Lower leg skin (tissue), 3 donors: ENCODE measurements around the gene SPATA19.

ENCODE experiments used
- POLR2A ChIP-seq, 2 donors: fragments of 450-650 bp; IDR thresholded peaks; one replicate each; pipeline ENCODE4 v1.6.1; 2016 to 2017; ENCODE audit warnings: antibody characterized with exemption in 2 of 2, mild to moderate bottlenecking in 1 of 2, moderate library complexity in 1 of 2
- TF ChIP-seq, protein P1 (sequence below), 3 donors: fragments of 450-650 bp; IDR thresholded peaks; one replicate each; pipeline ENCODE4 v1.5.1; 2016; ENCODE audit warnings: antibody characterized with exemption in 3 of 3, mild to moderate bottlenecking in 3 of 3, moderate library complexity in 2 of 3

DNA sequence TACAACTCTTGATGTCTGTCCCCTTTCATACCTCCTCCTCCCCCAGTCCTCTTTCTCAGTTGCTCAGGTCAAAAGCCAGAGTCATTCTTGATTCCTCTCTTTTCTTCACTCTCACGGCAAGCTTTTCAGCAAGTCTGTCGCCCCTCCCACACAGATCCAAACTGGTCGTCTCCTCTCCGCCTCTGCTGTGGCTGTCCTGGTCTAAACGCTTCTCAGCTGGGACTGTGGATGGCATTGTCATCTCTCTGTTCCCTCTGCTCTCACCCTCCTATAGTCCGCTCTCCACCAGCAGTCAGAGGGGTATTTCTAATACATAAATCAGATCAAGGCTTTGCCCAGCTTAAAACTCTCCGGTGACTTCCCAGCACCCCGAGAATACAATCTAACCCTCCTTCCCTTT is 46.8 kb upstream of the SPATA19 start:
- TF ChIP-seq, protein P1, sequence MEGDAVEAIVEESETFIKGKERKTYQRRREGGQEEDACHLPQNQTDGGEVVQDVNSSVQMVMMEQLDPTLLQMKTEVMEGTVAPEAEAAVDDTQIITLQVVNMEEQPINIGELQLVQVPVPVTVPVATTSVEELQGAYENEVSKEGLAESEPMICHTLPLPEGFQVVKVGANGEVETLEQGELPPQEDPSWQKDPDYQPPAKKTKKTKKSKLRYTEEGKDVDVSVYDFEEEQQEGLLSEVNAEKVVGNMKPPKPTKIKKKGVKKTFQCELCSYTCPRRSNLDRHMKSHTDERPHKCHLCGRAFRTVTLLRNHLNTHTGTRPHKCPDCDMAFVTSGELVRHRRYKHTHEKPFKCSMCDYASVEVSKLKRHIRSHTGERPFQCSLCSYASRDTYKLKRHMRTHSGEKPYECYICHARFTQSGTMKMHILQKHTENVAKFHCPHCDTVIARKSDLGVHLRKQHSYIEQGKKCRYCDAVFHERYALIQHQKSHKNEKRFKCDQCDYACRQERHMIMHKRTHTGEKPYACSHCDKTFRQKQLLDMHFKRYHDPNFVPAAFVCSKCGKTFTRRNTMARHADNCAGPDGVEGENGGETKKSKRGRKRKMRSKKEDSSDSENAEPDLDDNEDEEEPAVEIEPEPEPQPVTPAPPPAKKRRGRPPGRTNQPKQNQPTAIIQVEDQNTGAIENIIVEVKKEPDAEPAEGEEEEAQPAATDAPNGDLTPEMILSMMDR (IDR thresholded peaks at IDR 0.05) = no peak
- no peak for TF ChIP-seq POLR2A (IDR thresholded peaks at IDR 0.05)
